Mesothelial cell of epicardium (in vitro differentiated cells): ENCODE measurements around the gene TMUB1. TPM values are rescaled to one million over a fixed set of nuclear protein-coding genes. Genes with fewer than 3 reads are reported as not detected.

Source experiments
- DNase-seq, 2 experiments: peaks; one replicate each; pipeline ENCODE4 v3.0.0; 2021; ENCODE audit warnings: low spot score in 2 of 2; ENCODE audit not compliant: unreplicated experiment in 2 of 2
- H3K27ac Mint-ChIP-seq: 2 replicates; pipeline ENCODE4 v1.8.0; 2021; ENCODE audit warnings: mixed read lengths
- H3K27me3 Mint-ChIP-seq: 2 replicates; pipeline ENCODE4 v1.8.0; 2021; ENCODE audit warnings: low read depth, mixed read lengths
- H3K36me3 Mint-ChIP-seq: 2 replicates; pipeline ENCODE4 v1.8.0; 2021; ENCODE audit warnings: mixed read lengths
- H3K4me1 Mint-ChIP-seq: 2 replicates; pipeline ENCODE4 v1.8.0; 2021; ENCODE audit warnings: mixed read lengths
- H3K4me3 Mint-ChIP-seq: 2 replicates; pipeline ENCODE4 v1.8.0; 2021; ENCODE audit warnings: mild to moderate bottlenecking, moderate library complexity, mixed read lengths
- H3K9me3 Mint-ChIP-seq: 2 replicates; pipeline ENCODE4 v1.8.0; 2021; ENCODE audit warnings: mixed read lengths
- total RNA-seq: library from RNA; stranded (reverse); gene quantifications from 3 replicates; pipeline ENCODE4 v1.2.1, GENCODE V29; 2021
- TF ChIP-seq, protein P1 (sequence below): fragments of 200-600 bp; sonication (generic); IDR thresholded peaks from one replicate; pipeline ENCODE4 v1.5.0; 2021; ENCODE audit warnings: antibody characterized with exemption; ENCODE audit not compliant: unreplicated experiment

TMUB1 gene
- total RNA-seq, 1 donor from 2014 or later = 34.7 TPM

DNA sequence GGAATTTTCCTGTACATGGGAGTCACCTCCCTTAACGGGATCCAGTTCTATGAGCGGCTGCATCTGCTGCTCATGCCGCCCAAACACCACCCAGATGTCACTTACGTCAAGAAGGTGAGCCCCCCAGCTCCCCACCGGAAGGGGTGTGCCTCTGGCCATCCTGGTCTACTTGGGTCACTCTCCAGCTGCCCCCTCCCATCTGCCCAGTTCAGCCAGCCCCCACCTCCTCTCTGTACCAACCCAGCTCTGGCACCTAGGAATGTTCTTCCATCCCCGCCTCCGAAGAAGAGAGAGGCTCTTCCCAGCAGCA, 7.7 kb downstream of the TMUB1 start:
- Mint-ChIP-seq H3K4me3 (no peak overlapping the region), H3K4me1 (peaks cover 17% of the 10 kb centered on the region), H3K27me3 (no peaks in the 10 kb centered on the region), H3K27ac (no peak overlapping the region), H3K9me3 (no peaks in the 10 kb centered on the region), H3K36me3 (peaks cover 20% of the 10 kb centered on the region)
- DNase-seq = no peak
- TF ChIP-seq, protein P1, sequence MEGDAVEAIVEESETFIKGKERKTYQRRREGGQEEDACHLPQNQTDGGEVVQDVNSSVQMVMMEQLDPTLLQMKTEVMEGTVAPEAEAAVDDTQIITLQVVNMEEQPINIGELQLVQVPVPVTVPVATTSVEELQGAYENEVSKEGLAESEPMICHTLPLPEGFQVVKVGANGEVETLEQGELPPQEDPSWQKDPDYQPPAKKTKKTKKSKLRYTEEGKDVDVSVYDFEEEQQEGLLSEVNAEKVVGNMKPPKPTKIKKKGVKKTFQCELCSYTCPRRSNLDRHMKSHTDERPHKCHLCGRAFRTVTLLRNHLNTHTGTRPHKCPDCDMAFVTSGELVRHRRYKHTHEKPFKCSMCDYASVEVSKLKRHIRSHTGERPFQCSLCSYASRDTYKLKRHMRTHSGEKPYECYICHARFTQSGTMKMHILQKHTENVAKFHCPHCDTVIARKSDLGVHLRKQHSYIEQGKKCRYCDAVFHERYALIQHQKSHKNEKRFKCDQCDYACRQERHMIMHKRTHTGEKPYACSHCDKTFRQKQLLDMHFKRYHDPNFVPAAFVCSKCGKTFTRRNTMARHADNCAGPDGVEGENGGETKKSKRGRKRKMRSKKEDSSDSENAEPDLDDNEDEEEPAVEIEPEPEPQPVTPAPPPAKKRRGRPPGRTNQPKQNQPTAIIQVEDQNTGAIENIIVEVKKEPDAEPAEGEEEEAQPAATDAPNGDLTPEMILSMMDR = no peak

DNA sequence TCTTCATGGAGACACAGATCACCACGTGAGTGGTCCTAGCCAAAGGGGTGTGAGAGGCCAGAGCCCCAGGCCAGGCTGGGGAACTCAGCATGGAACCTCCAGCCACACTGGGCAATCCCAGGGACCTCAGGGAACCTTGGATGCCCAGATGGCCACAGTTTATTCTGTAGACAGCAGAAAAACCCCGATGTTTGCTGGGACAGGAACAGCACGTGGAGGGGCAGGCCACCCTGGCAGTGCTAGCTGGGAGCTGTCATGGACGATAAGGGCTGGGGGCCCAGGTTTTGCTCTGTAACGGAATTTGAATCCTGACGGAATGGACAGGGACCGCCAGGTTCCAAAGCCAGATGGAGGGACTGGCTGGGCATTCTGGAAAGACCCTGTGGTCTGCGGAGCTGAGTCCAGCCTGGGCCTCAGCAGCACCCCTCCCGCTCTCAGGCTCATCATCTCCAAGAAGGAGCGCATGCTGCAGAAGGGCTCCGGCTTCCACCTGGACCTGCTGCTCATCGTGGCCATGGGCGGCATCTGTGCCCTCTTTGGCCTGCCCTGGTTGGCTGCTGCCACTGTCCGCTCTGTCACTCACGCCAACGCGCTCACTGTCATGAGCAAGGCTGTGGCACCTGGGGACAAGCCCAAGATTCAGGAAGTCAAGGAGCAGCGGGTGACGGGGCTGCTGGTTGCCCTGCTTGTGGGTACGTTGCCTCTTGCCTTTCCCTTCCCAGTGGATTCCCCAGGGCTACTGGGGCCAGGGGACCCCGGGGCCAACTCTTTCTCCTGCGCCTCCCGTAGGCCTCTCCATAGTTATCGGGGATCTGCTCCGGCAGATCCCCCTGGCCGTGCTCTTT, 8.3 kb downstream of the TMUB1 start:
- peaks cover 20% of the 10 kb centered on the region for H3K36me3 Mint-ChIP-seq
- no peak for DNase-seq

DNA sequence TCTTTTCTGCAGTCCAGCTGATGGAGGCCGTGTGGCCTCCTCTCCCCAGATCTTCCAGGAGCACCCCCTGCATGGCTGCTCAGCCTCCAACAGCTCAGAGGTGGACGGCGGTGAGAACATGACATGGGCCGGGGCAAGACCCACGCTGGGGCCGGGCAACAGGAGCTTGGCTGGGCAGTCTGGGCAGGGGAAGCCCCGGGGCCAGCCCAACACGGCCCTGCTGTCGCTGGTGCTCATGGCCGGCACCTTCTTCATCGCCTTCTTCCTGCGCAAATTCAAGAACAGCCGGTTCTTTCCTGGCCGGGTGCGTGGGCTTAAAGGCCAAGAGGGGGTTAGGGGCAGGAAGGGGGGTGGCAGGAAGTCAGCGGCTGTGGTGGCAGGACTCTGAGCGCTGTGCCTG, 9.3 kb downstream of the TMUB1 start:
- Mint-ChIP-seq H3K4me3 (no peak overlapping the region), H3K27me3 (no peaks in the 10 kb centered on the region), H3K27ac (no peak overlapping the region), H3K4me1 (peaks cover 7% of the 10 kb centered on the region), H3K36me3 (peaks cover 22% of the 10 kb centered on the region), H3K9me3 (no peaks in the 10 kb centered on the region)
- TF ChIP-seq, protein P1 = no peak
- no peak for DNase-seq

More for the DNA sequence above, 8.3 kb downstream of the TMUB1 start:
- Mint-ChIP-seq H3K4me1 (peaks cover 17% of the 10 kb centered on the region), H3K27me3 (no peaks in the 10 kb centered on the region), H3K4me3 (no peak overlapping the region), H3K9me3 (no peaks in the 10 kb centered on the region), H3K27ac (no peak overlapping the region)
- TF ChIP-seq, protein P1 = no peak

DNA sequence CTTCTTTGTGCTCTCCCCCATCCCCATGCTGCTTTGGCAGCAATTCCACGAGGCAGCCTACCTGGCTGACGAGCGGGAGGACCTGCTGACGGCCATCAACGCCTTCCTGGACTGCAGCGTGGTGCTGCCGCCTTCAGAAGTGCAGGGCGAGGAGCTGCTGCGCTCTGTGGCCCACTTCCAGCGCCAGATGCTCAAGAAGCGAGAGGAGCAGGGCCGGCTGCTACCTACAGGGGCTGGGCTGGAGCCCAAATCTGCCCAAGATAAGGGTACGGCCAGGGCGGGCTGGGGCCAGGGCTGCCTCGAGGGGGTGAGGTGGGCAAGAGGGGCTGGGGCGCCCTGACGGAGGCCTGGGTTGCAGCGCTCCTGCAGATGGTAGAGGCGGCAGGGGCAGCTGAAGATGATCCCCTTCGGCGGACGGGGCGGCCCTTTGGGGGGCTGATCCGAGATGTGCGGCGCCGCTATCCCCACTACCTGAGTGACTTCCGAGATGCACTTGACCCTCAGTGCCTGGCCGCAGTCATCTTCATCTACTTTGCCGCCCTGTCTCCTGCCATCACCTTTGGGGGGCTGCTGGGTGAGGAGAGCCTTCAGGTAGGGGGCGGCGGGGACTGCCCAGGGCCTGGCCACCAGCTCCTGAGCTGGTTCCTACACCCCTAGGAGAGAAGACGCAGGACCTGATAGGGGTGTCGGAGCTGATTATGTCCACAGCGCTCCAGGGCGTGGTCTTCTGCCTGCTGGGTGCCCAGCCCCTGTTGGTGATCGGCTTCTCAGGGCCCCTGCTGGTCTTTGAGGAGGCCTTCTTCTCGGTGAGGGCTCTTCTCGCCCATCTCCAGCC, 12.0 kb downstream of the TMUB1 start:
- no peaks in the 10 kb centered on the region for H3K9me3 Mint-ChIP-seq
- no peaks in the 10 kb centered on the region for H3K27me3 Mint-ChIP-seq
- H3K4me1 Mint-ChIP-seq = peaks cover 10% of the 10 kb centered on the region
- peaks cover 31% of the 10 kb centered on the region for H3K36me3 Mint-ChIP-seq
- TF ChIP-seq, protein P1 = no peak
- no peak overlapping the region for H3K4me3 Mint-ChIP-seq
- no peak for DNase-seq
- H3K27ac Mint-ChIP-seq = no peak overlapping the region

DNA sequence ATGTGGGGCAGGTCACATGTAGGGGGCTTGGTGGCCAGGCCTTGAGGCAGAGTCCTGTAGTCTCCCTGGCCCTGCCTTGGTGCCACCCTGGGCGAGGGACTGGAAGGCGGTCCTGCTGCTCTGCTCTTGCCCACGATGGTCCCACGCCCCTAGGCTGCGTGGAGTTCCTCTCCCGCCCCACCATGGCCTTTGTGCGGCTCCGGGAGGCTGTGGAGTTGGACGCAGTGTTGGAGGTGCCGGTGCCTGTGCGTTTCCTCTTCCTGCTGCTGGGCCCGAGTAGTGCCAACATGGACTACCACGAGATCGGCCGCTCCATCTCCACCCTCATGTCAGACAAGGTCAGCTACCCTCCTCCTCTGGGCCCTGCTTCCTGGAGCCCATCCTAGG, 12.7 kb downstream of the TMUB1 start:
- H3K36me3 Mint-ChIP-seq = peaks cover 26% of the 10 kb centered on the region
- TF ChIP-seq, protein P1 = no peak
- H3K27ac Mint-ChIP-seq = no peak overlapping the region
- H3K9me3 Mint-ChIP-seq = no peaks in the 10 kb centered on the region
- H3K4me3 Mint-ChIP-seq = no peak overlapping the region
- peaks cover 10% of the 10 kb centered on the region for H3K4me1 Mint-ChIP-seq
- DNase-seq = no peak
- no peaks in the 10 kb centered on the region for H3K27me3 Mint-ChIP-seq
